Adipocyte (in vitro differentiated cells): ENCODE results near the gene OBI1.

ENCODE experiments used
- DNase-seq: peaks from one replicate; pipeline ENCODE4 v3.0.0-alpha.2; 2015; ENCODE audit warnings: low read depth
- H3K27me3 ChIP-seq: replicated peaks from 2 replicates; pipeline ENCODE4 v1.7.0; 2013; ENCODE audit warnings: mild to moderate bottlenecking, low read length, moderate library complexity; ENCODE audit not compliant: control insufficient read depth, insufficient read depth
- H3K36me3 ChIP-seq: 2 replicates; pipeline ENCODE4 v1.7.0; 2013; ENCODE audit warnings: low read length, mild to moderate bottlenecking, moderate library complexity; ENCODE audit not compliant: control insufficient read depth, insufficient read depth, severe bottlenecking
- H3K4me1 ChIP-seq: 2 replicates; pipeline ENCODE4 v1.7.0; 2013; ENCODE audit warnings: mild to moderate bottlenecking, low read length, moderate library complexity; ENCODE audit not compliant: control insufficient read depth, insufficient read depth
- H3K4me3 ChIP-seq: 2 replicates; pipeline ENCODE4 v1.7.0; 2013; ENCODE audit warnings: mild to moderate bottlenecking, low read length, moderate library complexity
- H3K9ac ChIP-seq: 2 replicates; pipeline ENCODE4 v1.7.0; 2013; ENCODE audit warnings: mild to moderate bottlenecking, low read length, moderate library complexity
- H3K9me3 ChIP-seq: 2 replicates; pipeline ENCODE4 v1.7.0; 2013; ENCODE audit warnings: mild to moderate bottlenecking, low read length, moderate library complexity; ENCODE audit not compliant: control insufficient read depth

OBI1 gene

DNA sequence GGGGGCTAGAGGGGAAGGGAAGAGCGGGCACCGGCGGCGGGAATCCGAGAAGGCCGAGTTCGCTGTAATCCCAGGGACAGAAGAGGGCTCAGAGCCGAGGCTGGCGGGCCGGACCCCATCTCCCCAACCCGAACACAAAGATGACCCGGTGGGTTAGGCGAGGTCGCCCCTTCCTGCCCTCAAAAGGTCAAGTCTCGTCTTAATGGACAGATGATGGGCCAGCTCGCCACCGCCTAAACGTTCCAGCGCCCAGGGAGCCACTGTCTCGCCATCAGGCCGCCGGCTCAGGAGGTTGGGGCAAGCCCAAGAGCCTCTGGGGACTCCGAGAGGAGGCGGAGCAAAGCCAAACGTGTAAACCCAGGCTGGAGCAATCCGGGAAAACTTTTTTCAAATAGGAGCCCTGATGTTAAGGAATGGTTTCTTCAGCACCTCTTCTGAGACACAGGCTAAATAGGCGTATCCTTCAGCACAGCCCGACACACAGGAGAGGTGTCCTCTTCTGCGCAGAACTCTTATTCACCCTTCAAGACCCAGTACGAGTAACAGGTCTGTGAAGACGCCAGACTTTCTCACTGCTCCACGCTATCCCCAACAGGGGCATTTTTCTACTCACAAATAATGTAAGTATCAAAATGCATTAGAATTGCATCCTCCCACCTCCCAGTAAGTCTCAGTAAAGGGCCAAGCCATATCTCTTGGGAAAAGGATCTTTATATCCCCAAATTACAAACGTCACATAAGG lies 49.3 kb downstream of the OBI1 start:
- Histone ChIP-seq H3K4me3 (peak overlapping the region; percentile 78), H3K36me3 (no peaks in the 10 kb centered on the region), H3K9me3 (peaks cover 6% of the 10 kb centered on the region), H3K9ac (no peak overlapping the region), H3K27me3 (peaks cover 57% of the 10 kb centered on the region), H3K4me1 (peaks cover 14% of the 10 kb centered on the region)
- DNase-seq: no peak

GRCh38 chr13:78608688-78609463 lies 50.1 kb downstream of the OBI1 start:
- Histone ChIP-seq H3K36me3 (no peaks in the 10 kb centered on the region), H3K4me1 (peaks cover 14% of the 10 kb centered on the region), H3K4me3 (peak overlapping the region; percentile 78), H3K27me3 (peaks cover 64% of the 10 kb centered on the region), H3K9ac (no peak overlapping the region), H3K9me3 (peaks cover 6% of the 10 kb centered on the region)
- DNase-seq: peak; percentile 38

DNA sequence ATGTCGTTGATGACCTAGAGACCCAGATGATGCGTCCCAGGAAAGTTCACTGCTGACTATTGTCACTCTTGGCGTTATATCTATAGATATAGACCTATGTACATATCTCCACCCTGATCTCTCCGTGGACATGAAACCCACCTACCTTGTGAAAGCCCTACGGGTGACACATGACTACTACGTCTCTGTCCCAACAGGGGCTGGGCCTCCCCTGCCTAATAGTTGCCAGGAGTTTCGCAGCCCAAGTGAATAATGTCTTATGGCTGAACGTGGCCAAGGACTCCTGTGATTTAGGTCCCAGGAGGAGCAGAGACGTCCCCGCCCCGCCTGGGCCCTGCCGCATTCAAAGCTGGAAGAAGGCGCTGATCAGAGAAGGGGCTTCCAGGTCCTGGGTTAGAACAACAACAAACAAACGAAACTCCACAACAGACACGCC lies 50.7 kb downstream of the OBI1 start:
- peak overlapping the region; percentile 78 for H3K4me3 ChIP-seq
- no peak overlapping the region for H3K9ac ChIP-seq
- peaks cover 6% of the 10 kb centered on the region for H3K9me3 ChIP-seq
- H3K36me3 ChIP-seq: no peaks in the 10 kb centered on the region
- no peak for DNase-seq
- H3K4me1 ChIP-seq: peaks cover 14% of the 10 kb centered on the region
- H3K27me3 ChIP-seq: peaks cover 68% of the 10 kb centered on the region

DNA sequence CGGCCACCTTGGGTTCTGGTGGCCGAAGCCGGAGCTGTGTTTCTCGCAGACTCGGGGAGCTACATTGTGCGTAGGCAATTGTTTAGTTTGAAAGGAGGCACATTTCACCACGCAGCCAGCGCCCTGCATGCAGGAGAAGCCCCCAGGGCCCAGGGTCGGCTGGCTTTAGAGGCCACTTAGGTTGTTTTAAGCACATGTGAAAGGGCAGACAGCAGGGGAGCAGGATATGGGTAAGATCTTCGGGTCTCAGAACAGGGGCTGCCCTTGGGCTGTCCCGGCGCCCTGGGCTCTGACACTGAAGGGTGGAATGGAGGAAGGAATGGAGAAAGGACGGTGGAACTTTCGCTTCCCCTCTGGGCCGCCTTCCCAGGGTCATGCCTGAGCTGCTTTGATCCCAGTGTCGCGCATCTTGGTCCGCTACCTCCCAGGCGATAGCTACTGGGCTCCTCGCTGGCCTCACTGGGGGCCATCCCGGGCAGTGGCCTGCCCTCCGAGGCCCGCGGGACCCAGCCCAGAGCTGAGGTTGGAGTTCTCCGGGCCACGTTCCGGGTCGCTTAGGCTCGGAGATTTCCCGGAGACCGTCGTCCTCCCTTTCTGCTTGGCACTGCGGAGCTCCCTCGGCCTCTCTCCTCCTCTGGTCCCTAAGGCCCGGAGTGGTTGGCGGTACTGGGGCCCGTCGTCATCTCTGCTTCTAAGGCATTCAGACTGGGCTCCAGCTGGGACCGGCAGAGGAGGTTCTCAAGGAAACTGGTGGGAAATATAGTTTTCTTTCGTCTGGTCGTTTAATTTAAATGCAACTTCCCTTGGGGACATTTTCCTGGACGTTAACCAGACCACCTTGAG lies 51.3 kb downstream of the OBI1 start:
- Histone ChIP-seq H3K9me3 (peaks cover 6% of the 10 kb centered on the region), H3K9ac (no peak overlapping the region), H3K4me1 (peaks cover 15% of the 10 kb centered on the region), H3K27me3 (peaks cover 70% of the 10 kb centered on the region), H3K36me3 (no peaks in the 10 kb centered on the region), H3K4me3 (no peak overlapping the region)
- no peak for DNase-seq

- DNase-seq: no peak
- Histone ChIP-seq H3K9ac (no peak overlapping the region), H3K4me1 (peaks cover 18% of the 10 kb centered on the region), H3K36me3 (no peaks in the 10 kb centered on the region), H3K4me3 (no peak overlapping the region), H3K27me3 (peaks cover 74% of the 10 kb centered on the region), H3K9me3 (peaks cover 6% of the 10 kb centered on the region)
Observed at GRCh38 chr13:78606471-78607408, 52.2 kb downstream of the OBI1 start.

DNA sequence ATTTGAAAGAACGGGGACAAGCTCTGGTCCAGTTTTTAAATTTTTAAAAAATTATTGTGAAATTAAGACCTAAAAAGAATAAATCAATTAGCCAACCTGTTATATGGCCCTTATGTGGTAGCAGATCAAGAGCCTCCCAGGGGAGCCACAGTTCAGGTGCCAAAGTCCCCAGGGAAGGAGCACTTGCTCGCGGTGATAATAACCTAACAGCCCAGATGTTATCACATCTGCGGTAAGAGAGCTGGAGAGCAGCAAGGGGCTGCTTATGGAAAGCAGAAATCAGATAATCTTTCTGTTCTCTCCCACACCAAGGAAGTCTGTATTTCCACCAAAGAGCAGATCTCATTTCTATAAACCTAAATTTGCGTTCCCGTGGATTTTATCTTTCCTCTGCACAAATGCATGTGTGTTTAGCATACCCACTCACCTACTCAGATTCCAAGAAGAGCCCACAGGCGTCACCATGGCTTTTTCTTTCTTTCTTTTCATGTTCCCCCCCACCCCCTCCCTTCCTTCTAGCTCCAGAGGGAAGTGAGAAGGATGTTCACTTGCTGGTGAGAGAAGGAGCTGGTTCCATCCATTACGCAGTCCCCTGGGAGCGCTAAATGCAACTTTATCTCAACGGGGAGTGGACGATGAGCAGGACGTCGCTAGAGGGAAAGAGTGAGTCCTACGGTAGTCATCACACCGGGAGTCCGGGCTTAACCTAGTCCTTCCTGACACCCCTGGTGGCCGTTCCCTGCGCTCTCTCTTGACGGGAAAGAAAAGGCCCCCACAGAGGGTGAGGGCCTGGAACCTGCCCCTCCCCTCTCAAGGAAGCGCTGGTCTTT lies 54.0 kb downstream of the OBI1 start:
- H3K4me3 ChIP-seq: no peak overlapping the region
- DNase-seq: no peak
- no peaks in the 10 kb centered on the region for H3K36me3 ChIP-seq
- H3K9me3 ChIP-seq: peaks cover 8% of the 10 kb centered on the region
- H3K27me3 ChIP-seq: peaks cover 86% of the 10 kb centered on the region
- H3K9ac ChIP-seq: no peak overlapping the region
- H3K4me1 ChIP-seq: peaks cover 18% of the 10 kb centered on the region

DNA sequence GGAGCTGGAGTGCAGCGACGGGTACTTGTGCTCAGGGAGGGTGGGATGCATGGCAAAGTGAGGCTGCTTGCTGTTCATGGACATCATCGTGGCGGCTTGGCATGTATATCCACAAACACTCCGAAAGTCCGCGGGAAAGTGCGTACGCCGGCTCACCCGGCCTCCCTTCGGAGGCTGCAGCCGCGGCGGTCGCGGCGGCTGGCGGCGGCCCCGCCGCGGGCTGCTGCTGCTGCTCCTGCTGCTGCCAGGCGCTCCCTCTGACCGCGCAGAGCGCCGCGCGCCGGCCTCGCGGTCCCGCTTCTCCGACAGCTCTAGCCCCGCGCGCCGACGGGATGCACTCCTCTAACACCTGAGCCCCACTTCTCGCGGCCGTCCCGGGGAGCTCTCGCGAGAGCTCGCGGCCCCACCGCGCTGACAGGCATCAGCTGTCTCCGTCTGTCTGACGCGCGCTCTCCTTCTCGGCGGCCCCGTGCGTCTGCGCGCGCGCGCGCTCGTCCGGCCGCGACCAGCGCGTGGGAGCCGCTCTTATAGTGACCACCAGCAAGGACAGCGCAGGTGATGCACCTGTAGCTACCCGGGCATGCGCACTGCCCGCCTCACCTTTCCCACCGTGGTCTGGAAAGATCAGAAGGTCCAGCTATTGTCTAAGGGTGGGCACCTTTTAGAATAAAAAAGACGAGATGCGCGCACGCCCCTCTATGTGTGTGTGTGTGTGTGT lies 55.6 kb downstream of the OBI1 start, which contains the start of gene POU4F1:
Gene POU4F1 (minus strand): TSS at position 313 of the 718 bp plus-strand sequence. CDS start 226 bp downstream, at position 87.
- no peak for DNase-seq
- H3K9me3 ChIP-seq: peaks cover 12% of the 10 kb centered on the region

DNA sequence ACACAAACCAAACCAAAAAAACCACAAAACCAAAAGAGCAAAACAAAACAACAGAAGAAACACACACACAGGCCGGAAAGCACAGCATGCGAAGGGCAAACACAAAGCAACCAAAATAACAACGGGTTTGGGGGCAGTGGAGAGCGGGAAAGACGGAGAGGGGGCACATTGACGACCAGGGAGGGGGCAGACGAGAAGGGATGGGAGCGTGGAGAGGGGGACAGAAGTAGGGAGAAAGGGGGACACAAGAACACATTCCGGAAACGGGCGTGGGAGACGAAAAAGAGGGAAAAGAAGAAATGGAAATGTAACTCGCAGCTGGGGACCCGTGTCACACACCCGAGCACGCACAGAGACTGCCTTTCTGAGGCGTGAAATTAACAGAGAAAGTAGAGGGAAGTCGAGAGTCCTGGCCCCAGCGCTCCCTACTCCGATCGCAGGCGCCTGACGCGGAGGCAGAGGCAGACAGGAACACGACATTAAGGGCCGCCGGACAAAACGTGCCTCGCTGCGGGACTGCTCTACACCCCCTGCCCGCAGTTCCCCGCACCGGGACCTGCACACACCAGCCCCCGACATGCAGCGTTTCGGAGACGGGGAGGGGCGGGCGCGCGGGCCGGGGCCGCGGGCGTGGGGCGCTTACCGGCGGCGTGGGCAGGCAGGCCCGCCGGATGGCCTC lies 56.3 kb downstream of the OBI1 start:
- Histone ChIP-seq H3K36me3 (no peaks in the 10 kb centered on the region), H3K27me3 (peaks cover 86% of the 10 kb centered on the region), H3K4me1 (peaks cover 4% of the 10 kb centered on the region), H3K9me3 (peaks cover 16% of the 10 kb centered on the region), H3K4me3 (no peak overlapping the region), H3K9ac (no peak overlapping the region)
- no peak for DNase-seq

More for the DNA sequence above, 55.6 kb downstream of the OBI1 start, which contains the start of gene POU4F1:
- no peaks in the 10 kb centered on the region for H3K36me3 ChIP-seq
- H3K4me3 ChIP-seq: peak within 1 kb of the TSS; percentile 44
- H3K9ac ChIP-seq: no peak within 1 kb of the TSS
- peaks cover 86% of the 10 kb centered on the region for H3K27me3 ChIP-seq
- H3K4me1 ChIP-seq: peaks cover 8% of the 10 kb centered on the region
